HepG2 (cell line): ENCODE measurements around the gene RBL1. TPM values are rescaled to one million over a fixed set of nuclear protein-coding genes. Genes with fewer than 3 reads are reported as not detected.

Experiments used
- DR1 ChIP-seq: sonication (generic); formaldehyde crosslinking; IDR thresholded peaks from 2 replicates; pipeline ENCODE4 v1.8.0; 2021; ENCODE audit warnings: mild to moderate bottlenecking, missing genetic modification reagents, inconsistent platforms
- FOXP1 ChIP-seq, 2 experiments: fragments of 450-650 bp in 1 of 2; IDR thresholded peaks; 2 replicates each; pipeline ENCODE4 v1.6.1; 2017 to 2018; ENCODE audit warnings: antibody characterized with exemption in 1 of 2
- MTA1 ChIP-seq: sonication (generic); formaldehyde crosslinking; IDR thresholded peaks from 2 replicates; pipeline ENCODE4 v1.4.0; 2020; ENCODE audit warnings: missing genetic modification reagents, mild to moderate bottlenecking, borderline replicate concordance
- RCOR2 ChIP-seq: IDR thresholded peaks from 2 replicates; pipeline ENCODE4 v1.6.1; 2016; ENCODE audit warnings: missing biosample characterization, missing genetic modification reagents
- RFXANK ChIP-seq: IDR thresholded peaks from 2 replicates; pipeline ENCODE4 v1.6.1; 2016
- SRY ChIP-seq: sonication (generic); formaldehyde crosslinking; IDR thresholded peaks from 2 replicates; pipeline ENCODE4 v1.8.0; 2022; ENCODE audit warnings: mild to moderate bottlenecking, missing genetic modification reagents
- TOE1 ChIP-seq: sonication (generic); formaldehyde crosslinking; IDR thresholded peaks from 2 replicates; pipeline ENCODE4 v1.4.0; 2020; ENCODE audit warnings: mild to moderate bottlenecking, missing genetic modification reagents
- WIZ ChIP-seq: sonication (generic); formaldehyde crosslinking; IDR thresholded peaks from 2 replicates; pipeline ENCODE4 v1.5.1; 2020; ENCODE audit warnings: mild to moderate bottlenecking, missing genetic modification reagents
- ZNF296 ChIP-seq: sonication (generic); formaldehyde crosslinking; conservative IDR thresholded peaks from 2 replicates; pipeline ENCODE4 v1.5.0; 2020; ENCODE audit warnings: mild to moderate bottlenecking, missing genetic modification reagents
- ZNF776 ChIP-seq: sonication (generic); formaldehyde crosslinking; IDR thresholded peaks from 2 replicates; pipeline ENCODE4 v1.4.0; 2020; ENCODE audit warnings: mild to moderate bottlenecking, missing genetic modification reagents
- polyA plus RNA-seq, 8 experiments: library from polyadenylated mRNA; depleted of rRNA in 3 of 8; stranded (reverse) in 7 of 8; unstranded in 1 of 8; fragments of >200 nt; fragmentation: Illumina TruSeq in 4 of 8; extraction: Trizol in 4 of 8; gene quantifications; 2 replicates each; pipeline versions ENCODE4 v1.2.1 to v1.2.3, GENCODE V29; 2011 to 2016; ENCODE audit warnings: low read depth in 4 of 8, missing spikeins in 1 of 8, mixed read lengths in 1 of 8; ENCODE audit not compliant: insufficient read depth in 1 of 8
- total RNA-seq, 5 experiments: library from RNA; depleted of rRNA; stranded (reverse); fragments of >200 nt; fragmentation: Illumina TruSeq; extraction: Trizol; gene quantifications; 2 replicates each; pipeline ENCODE4 v1.2.3, GENCODE V29; 2016; ENCODE audit warnings: low read depth in 1 of 5
- TF ChIP-seq, protein P1 (sequence below), 2 experiments: sonication (generic) in 1 of 2; formaldehyde crosslinking in 1 of 2; IDR thresholded peaks; 2 replicates each; pipeline versions ENCODE4 v1.4.0 to v1.6.1; 2016 to 2020; ENCODE audit warnings: borderline replicate concordance in 1 of 2, low read depth in 1 of 2, mild to moderate bottlenecking in 1 of 2, missing genetic modification reagents in 1 of 2
- TF ChIP-seq, protein P2 (sequence below): sonication (generic); formaldehyde crosslinking; IDR thresholded peaks from 2 replicates; pipeline ENCODE4 v1.8.1; 2023; ENCODE audit warnings: mild to moderate bottlenecking, missing genetic modification reagents, borderline replicate concordance
- TF ChIP-seq, protein P3 (sequence below): sonication (generic); IDR thresholded peaks from 2 replicates; pipeline ENCODE4 v1.6.1; 2016; ENCODE audit warnings: low read depth, borderline replicate concordance
- TF ChIP-seq, protein P4 (sequence below): sonication (generic); formaldehyde crosslinking; IDR thresholded peaks from 2 replicates; pipeline ENCODE4 v1.8.1; 2022; ENCODE audit warnings: low read depth, mild to moderate bottlenecking, missing genetic modification reagents
- TF ChIP-seq, protein P5 (sequence below), 2 experiments: IDR thresholded peaks; 2 replicates each; pipeline ENCODE4 v1.6.1; 2011 to 2012; ENCODE audit warnings: low read length in 2 of 2, borderline replicate concordance in 1 of 2, low read depth in 1 of 2, mild to moderate bottlenecking in 1 of 2, moderate library complexity in 1 of 2

Gene RBL1
- total and polyA plus RNA-seq, 2 of the 13 experiments (the other 11 are each of a cell fraction or from before 2014, with no cell fraction given), result 6.0 to 27.5 TPM

DNA sequence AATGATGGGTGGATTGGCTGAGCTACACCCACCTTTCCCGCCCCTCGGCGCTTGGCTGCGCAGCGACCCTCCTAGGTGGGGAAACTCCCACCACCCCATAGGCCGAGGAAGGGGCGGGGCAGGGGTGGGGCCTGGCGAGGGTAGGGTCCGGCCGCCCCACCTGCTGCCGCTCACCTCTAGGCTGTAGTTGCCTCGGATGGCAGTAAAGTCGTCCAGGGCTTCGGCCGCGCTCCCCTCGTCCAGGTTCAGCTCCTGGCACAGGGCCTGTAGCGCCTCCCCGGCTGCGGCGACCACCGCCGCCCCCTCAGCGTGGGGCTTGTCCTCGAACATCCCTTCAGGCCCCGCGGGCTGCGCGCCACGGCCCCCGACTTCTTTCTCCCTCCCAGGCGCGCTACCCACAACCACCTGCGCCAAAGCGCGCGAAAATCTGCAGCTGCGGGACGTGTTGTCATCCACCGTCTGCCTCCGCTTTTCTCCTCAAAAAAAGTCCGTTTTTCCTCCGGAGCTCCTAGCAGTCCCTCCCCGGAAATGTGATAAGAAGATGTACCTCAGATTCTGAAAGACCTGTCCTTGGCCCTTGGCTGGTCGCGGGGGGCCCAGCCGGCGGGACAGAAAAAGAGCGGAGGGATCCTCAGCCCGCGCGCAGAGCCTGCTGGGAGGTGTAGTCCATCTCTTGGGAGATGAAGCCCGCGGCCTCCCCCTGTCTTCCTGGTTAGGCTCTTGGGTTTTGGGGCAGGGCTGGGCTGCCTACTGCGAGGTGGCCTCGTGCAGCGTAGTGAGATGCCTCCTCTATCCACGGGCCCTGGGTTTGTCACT, at the start of gene RBL1 (continued):
- TF ChIP-seq, protein P1, sequence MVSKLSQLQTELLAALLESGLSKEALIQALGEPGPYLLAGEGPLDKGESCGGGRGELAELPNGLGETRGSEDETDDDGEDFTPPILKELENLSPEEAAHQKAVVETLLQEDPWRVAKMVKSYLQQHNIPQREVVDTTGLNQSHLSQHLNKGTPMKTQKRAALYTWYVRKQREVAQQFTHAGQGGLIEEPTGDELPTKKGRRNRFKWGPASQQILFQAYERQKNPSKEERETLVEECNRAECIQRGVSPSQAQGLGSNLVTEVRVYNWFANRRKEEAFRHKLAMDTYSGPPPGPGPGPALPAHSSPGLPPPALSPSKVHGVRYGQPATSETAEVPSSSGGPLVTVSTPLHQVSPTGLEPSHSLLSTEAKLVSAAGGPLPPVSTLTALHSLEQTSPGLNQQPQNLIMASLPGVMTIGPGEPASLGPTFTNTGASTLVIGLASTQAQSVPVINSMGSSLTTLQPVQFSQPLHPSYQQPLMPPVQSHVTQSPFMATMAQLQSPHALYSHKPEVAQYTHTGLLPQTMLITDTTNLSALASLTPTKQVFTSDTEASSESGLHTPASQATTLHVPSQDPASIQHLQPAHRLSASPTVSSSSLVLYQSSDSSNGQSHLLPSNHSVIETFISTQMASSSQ (IDR thresholded peaks at IDR 0.05; ENCODE audit: low read depth), result peak; percentile 70
- TF ChIP-seq, protein P1 (CRISPR knock-in tag; IDR thresholded peaks at IDR 0.05; ENCODE audit: borderline replicate concordance), result peak; percentile 92
- peak; percentile 38; the same call in 1 of the 2 replicates for TF ChIP-seq ZNF296 (CRISPR knock-in tag)
- peak; percentile 97 for TF ChIP-seq SRY (CRISPR knock-in tag)
- peak; percentile 89 for TF ChIP-seq TOE1 (CRISPR knock-in tag)
- TF ChIP-seq MTA1 (CRISPR knock-in tag), result peak; percentile 94; the same call in 1 of the 2 replicates
- peak; percentile 64; the same call in 1 of the 2 replicates for TF ChIP-seq FOXP1 (IDR thresholded peaks at IDR 0.05)
- TF ChIP-seq FOXP1 (CRISPR knock-in tag; IDR thresholded peaks at IDR 0.05), result peak; percentile 26; the same call in 1 of the 2 replicates
- TF ChIP-seq ZNF776, result peak; percentile 100
- peak; percentile 66; the same call in 1 of the 2 replicates for TF ChIP-seq RCOR2 (CRISPR knock-in tag)
- TF ChIP-seq, protein P2, sequence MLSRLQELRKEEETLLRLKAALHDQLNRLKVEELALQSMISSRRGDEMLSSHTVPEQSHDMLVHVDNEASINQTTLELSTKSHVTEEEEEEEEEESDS, result 0 out of 2 replicates have a peak, but pooled peaks have one; percentile 20
- peak; percentile 95 for TF ChIP-seq RFXANK (CRISPR knock-in tag)
- TF ChIP-seq, protein P3, sequence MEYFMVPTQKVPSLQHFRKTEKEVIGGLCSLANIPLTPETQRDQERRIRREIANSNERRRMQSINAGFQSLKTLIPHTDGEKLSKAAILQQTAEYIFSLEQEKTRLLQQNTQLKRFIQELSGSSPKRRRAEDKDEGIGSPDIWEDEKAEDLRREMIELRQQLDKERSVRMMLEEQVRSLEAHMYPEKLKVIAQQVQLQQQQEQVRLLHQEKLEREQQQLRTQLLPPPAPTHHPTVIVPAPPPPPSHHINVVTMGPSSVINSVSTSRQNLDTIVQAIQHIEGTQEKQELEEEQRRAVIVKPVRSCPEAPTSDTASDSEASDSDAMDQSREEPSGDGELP, result peak; percentile 96
- peak; percentile 97 for TF ChIP-seq DR1 (CRISPR knock-in tag)
- TF ChIP-seq, protein P4, sequence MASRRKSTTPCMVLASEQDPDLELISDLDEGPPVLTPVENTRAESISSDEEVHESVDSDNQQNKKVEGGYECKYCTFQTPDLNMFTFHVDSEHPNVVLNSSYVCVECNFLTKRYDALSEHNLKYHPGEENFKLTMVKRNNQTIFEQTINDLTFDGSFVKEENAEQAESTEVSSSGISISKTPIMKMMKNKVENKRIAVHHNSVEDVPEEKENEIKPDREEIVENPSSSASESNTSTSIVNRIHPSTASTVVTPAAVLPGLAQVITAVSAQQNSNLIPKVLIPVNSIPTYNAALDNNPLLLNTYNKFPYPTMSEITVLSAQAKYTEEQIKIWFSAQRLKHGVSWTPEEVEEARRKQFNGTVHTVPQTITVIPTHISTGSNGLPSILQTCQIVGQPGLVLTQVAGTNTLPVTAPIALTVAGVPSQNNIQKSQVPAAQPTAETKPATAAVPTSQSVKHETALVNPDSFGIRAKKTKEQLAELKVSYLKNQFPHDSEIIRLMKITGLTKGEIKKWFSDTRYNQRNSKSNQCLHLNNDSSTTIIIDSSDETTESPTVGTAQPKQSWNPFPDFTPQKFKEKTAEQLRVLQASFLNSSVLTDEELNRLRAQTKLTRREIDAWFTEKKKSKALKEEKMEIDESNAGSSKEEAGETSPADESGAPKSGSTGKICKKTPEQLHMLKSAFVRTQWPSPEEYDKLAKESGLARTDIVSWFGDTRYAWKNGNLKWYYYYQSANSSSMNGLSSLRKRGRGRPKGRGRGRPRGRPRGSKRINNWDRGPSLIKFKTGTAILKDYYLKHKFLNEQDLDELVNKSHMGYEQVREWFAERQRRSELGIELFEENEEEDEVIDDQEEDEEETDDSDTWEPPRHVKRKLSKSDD, result peak; percentile 75; the same call in 1 of the 2 replicates
- peak; percentile 82 for TF ChIP-seq WIZ
- TF ChIP-seq, protein P5, sequence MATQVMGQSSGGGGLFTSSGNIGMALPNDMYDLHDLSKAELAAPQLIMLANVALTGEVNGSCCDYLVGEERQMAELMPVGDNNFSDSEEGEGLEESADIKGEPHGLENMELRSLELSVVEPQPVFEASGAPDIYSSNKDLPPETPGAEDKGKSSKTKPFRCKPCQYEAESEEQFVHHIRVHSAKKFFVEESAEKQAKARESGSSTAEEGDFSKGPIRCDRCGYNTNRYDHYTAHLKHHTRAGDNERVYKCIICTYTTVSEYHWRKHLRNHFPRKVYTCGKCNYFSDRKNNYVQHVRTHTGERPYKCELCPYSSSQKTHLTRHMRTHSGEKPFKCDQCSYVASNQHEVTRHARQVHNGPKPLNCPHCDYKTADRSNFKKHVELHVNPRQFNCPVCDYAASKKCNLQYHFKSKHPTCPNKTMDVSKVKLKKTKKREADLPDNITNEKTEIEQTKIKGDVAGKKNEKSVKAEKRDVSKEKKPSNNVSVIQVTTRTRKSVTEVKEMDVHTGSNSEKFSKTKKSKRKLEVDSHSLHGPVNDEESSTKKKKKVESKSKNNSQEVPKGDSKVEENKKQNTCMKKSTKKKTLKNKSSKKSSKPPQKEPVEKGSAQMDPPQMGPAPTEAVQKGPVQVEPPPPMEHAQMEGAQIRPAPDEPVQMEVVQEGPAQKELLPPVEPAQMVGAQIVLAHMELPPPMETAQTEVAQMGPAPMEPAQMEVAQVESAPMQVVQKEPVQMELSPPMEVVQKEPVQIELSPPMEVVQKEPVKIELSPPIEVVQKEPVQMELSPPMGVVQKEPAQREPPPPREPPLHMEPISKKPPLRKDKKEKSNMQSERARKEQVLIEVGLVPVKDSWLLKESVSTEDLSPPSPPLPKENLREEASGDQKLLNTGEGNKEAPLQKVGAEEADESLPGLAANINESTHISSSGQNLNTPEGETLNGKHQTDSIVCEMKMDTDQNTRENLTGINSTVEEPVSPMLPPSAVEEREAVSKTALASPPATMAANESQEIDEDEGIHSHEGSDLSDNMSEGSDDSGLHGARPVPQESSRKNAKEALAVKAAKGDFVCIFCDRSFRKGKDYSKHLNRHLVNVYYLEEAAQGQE (IDR thresholded peaks at IDR 0.05; ENCODE audit: borderline replicate concordance in 1 of 2, low read depth in 1 of 2, low read length in 2 of 2), result peak in 1 of 2 experiments; percentile 32; a peak in 2 of 4 replicates
